Stimulated activated CD8-positive, alpha-beta memory T cell treated with anti-CD3 and anti-CD28 coated beads, Interleukin-12 subunit alpha, Interleukin-12 subunit beta, amount 100 ng/mL, for 24 hours (primary cell): Measurements from ENCODE around the gene ADCY7.

Source experiments
- DNase-seq: peaks from one replicate; pipeline ENCODE4 v3.0.0-alpha.2; 2020; ENCODE audit errors: extremely low read depth

The ADCY7 gene

GRCh38 chr16:50282010-50282538, 15.7 kb downstream of the ADCY7 start:
- no peak for DNase-seq

GRCh38 chr16:50282955-50283631, 16.7 kb downstream of the ADCY7 start:
- DNase-seq: no peak

DNA sequence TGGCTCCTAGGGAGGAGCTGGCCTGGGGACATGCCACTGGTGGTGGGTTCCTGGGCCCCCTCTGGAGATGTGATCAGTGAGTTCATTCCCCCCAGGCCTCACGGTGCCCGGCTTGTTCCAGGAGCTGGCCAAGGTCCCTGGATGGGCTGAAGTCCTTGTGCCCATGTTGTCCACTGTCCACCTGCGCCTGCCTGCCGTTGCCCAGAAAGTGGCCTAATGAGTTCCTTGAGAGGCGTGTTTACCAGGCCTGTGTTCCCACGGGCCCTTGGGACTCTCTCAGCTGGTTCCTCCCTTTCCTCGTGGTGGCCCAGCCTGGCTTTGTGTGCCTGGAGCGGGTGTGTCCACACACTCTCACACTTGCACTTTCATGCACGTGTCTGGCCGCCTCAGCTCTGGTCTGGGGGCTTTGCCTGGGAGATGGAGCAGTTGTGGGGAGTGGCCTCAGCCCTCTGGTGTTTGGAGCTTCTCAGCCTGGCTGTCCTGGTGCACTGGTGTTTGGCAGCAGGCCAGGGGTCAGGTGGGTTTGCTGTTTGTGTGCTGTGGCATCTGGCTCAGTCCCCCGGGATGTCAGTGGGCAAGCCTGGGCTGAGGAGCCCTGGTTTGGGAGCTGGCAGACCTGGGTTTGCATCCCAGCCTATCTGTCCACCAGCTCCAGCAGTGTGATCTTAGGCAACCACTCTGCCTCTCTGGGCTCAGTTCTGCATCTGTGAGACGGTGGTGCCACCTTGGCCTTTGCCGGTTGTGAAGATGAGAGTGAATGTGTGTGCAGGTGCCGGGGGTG, 18.0 kb downstream of the ADCY7 start:
- no peak for DNase-seq

DNA sequence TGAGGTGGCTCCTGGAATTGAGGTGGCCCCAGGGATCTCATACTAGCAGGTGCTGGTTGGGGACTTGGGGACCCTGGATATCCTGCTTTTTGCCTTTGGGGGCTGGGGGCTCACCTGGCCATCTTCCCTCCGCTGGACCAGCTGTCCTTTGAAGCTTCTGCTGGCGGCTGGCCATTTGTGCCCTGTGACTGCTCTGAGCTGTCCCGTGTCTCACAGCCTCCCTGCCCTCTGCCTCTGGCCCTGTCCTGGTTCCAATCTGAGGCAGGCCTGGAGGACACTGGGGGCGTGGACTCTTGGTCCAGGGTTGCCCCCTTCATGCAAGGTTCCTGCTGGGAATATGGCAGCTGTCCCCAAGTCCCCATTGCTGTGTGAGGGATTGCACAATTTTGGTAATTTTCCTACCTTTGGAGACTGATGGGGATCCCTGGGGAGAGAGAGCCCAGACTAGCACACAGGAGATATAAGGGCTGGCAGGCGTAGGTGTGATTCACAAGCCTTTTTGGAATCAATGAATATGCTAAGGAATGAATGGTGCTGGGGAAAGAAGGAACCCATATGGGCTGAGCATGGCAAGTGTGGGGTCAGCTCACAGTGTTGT, 19.2 kb downstream of the ADCY7 start:
- DNase-seq: no peak

DNA sequence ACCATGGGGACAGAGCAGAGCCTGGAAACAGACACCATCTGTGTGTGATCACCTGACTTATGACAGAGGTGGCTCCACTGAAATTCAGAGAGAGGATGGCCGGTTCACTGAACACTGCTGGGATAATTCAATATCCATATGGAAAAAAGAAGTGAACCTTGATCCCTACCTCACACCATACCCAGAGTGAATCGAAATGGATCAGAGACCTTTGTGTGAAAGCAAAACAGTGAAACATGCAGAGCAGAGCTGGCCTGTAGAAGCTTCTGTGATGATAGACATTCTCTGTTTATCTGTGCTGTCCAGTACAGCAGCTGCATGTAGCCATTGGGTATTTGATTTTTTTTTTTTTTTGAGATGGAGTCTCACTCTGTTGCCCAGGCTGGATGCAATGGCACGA, 20.3 kb downstream of the ADCY7 start:
- DNase-seq: no peak

DNA sequence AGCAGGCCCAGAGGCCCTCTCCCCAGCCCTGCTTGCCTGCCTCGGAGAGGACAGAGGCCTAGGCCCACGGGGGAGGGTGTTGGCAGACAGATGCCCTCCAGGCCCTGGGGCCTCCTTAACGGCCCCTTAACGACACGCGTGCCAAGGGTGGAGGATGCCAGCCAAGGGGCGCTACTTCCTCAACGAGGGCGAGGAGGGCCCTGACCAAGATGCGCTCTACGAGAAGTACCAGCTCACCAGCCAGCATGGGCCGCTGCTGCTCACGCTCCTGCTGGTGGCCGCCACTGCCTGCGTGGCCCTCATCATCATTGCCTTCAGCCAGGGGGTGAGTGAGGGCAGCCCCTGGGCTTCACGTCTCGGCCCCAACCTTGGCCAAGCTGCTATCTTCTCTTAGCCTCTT, 21.7 kb downstream of the ADCY7 start:
- DNase-seq: no peak

DNA sequence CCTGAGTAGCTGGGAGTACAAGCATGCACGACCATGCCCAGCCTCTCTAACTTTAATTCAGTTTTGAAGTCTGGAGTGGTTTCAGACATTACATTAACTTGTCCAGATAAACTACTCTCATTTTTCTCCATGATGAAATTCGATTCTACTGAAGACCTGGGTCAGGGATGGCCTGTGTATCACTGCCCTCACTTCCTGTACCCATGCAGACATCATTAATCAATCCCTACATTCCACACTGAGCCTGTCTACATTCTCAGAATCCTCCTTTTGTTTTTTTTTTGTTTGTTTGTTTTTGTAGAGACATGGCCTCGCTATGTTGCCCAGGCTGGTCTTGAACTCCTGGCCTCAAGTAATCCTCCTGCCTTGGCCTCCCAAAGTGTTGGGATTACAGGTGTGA, 22.6 kb downstream of the ADCY7 start:
- no peak for DNase-seq

- DNase-seq: no peak
These were observed 23.8 kb downstream of the ADCY7 start for GRCh38 chr16:50289950-50290764.

DNA sequence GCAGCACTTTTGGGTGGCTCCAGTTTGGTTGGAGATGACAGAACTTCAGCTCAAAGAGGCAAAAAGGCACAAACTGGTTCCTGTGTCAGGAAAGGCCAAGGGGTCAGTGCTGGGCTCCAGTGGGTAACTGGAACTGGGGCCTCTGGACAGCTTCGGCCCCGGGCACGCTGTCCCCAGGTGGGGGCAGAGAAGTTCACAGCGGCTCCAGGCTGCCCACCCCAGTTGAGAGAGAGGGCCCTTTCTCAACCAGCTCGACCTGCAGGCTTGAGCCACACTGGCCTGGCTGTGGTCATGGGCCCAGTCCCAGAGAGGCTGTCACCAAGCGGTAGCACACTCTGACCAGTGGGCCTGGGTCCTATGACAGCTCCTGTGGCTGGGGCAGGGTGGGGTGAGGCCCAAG, 24.5 kb downstream of the ADCY7 start:
- DNase-seq: no peak

GRCh38 chr16:50291719-50292565, 25.6 kb downstream of the ADCY7 start:
- no peak for DNase-seq

DNA sequence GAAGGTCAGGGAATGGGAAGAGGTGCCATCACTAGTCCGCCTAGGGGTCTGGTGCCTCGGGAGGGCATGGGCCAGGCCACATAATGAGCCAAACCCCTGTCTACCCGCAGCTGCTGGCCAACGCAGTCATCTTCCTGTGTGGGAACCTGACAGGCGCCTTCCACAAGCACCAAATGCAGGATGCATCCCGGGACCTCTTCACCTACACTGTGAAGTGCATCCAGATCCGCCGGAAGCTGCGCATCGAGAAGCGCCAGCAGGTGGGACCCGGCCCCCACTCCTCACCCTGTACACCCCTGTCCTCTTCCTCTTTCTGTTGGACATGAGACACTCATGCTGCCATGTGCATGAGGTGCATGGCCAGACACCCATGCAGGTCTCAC, 26.2 kb downstream of the ADCY7 start:
- DNase-seq: no peak

- no peak for DNase-seq
These were observed 26.9 kb downstream of the ADCY7 start for GRCh38 chr16:50293041-50293783.

GRCh38 chr16:50293994-50294855, 27.9 kb downstream of the ADCY7 start:
- DNase-seq: no peak

- no peak for DNase-seq
These were observed 28.6 kb downstream of the ADCY7 start for GRCh38 chr16:50294955-50295354.

DNA sequence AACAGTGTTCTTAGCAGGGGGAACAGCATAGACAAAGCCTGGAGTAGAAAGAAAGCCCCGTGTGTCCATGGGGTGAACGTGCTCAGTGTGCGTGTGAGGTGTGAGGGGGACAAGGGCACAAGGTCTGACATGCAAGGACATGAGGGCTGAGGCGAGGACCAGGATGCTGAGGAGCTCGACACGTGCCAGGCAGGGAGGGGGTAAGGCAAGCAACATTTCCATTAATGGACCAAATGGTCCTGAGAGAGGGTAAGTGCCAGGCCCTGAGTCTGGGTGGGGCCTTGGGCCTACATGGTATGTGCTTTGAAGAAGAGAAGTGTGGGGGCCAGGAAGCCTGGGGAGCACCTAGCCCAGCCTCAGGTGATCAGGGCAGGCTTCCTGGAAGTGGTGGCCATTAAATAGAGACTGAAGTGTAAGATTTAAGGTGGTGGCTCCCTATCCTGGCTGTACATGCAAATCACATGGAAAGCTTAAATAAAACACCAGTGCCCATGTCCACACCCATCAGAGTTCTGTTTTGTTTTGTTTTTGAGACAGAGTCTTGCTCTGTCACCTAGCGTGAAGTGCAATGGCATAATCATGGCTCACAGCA, 29.3 kb downstream of the ADCY7 start:
- no peak for DNase-seq

GRCh38 chr16:50296807-50297206, 30.5 kb downstream of the ADCY7 start:
- no peak for DNase-seq

DNA sequence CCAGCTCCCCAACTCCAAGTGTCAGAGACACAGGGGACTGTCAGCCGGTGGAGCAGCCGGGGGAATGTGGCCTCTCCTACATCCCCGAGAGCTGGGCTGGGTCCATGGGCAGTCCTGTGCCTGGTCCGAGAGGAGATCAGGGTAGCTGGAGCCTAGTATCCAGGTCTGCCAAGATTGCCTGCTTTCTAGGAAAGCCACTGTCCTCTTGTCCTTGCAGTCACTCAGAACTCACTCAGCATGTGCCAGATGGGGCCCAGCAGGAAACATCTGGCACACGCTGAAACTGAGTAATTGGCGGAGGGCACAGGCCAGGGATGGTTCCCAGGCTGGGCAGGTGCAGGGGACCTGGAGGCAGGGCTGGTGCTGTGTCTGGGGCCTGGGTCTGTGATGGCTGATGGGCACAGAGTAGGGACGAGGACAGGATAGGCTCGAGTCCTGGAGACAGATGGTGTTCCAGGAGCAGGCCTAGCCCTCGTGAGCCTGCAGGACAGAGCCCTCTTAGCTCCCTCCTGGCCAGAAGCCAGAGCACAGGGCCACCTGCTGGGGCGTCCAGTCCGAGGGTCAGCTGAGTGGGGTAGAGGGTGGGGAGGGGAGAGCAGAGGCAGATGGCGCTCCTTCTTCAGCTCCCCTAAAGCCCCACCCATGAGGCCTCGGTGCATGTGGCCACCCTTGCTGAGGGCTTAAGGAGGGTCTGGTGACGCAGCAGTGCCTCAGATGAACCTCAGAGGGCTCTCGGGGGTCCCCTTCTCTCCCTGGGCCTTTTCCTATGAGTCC, 31.1 kb downstream of the ADCY7 start:
- DNase-seq: no peak

GRCh38 chr16:50298075-50298460, 31.7 kb downstream of the ADCY7 start:
- DNase-seq: no peak
